H9 (cell line): Measurements from ENCODE around the gene GPR135. TPM values are rescaled to one million over a fixed set of nuclear protein-coding genes. Genes with fewer than 3 reads are reported as not detected.

Source experiments
- DNase-seq: peaks from one replicate; pipeline ENCODE4 v3.0.0-alpha.2; 2017
- H2AFZ ChIP-seq: one replicate; pipeline ENCODE4 v1.6.1; 2013; ENCODE audit warnings: mild to moderate bottlenecking, low read length, control low read depth, moderate library complexity
- H2AK5ac ChIP-seq: 2 replicates; pipeline ENCODE4 v1.6.1; 2013; ENCODE audit warnings: low read length, control low read depth, mixed read lengths; ENCODE audit not compliant: insufficient read length
- H2BK120ac ChIP-seq: one replicate; pipeline ENCODE4 v1.6.1; 2013; ENCODE audit warnings: low read depth, mild to moderate bottlenecking, low read length, control low read depth, inconsistent platforms; ENCODE audit not compliant: poor library complexity, severe bottlenecking
- H2BK12ac ChIP-seq: 2 replicates; pipeline ENCODE4 v1.6.1; 2013; ENCODE audit warnings: low read length, control low read depth, mixed read lengths, low read depth; ENCODE audit not compliant: insufficient read length
- H2BK15ac ChIP-seq: 2 replicates; pipeline ENCODE4 v1.6.1; 2013; ENCODE audit warnings: low read depth, low read length, control low read depth
- H2BK20ac ChIP-seq: one replicate; pipeline ENCODE4 v1.6.1; 2013; ENCODE audit warnings: low read depth, mild to moderate bottlenecking, low read length, control low read depth, inconsistent platforms; ENCODE audit not compliant: poor library complexity, severe bottlenecking
- H2BK5ac ChIP-seq: 2 replicates; pipeline ENCODE4 v1.6.1; 2013; ENCODE audit warnings: low read length, control low read depth, mixed read lengths; ENCODE audit not compliant: insufficient read length
- H3K14ac ChIP-seq: 2 replicates; pipeline ENCODE4 v1.6.1; 2013; ENCODE audit warnings: low read length, control low read depth; ENCODE audit not compliant: insufficient read depth
- H3K18ac ChIP-seq: 2 replicates; pipeline ENCODE4 v1.6.1; 2013; ENCODE audit warnings: low read depth, mild to moderate bottlenecking, mixed read lengths, low read length, control low read depth; ENCODE audit not compliant: insufficient read length
- H3K23ac ChIP-seq: 2 replicates; pipeline ENCODE4 v1.6.1; 2013; ENCODE audit warnings: low read length, control low read depth, mixed read lengths, low read depth; ENCODE audit not compliant: insufficient read length
- H3K23me2 ChIP-seq: 2 replicates; pipeline ENCODE4 v1.6.1; 2013; ENCODE audit warnings: low read depth, mild to moderate bottlenecking, mixed read lengths, low read length, control low read depth; ENCODE audit not compliant: insufficient read length, poor library complexity, severe bottlenecking
- H3K27ac ChIP-seq: 2 replicates; pipeline ENCODE4 v1.5.1; 2013; ENCODE audit warnings: low read length, control low read depth, mixed read lengths, low read depth; ENCODE audit not compliant: insufficient read length
- H3K27me3 ChIP-seq: 2 replicates; pipeline ENCODE4 v1.6.1; 2013; ENCODE audit warnings: low read length, control low read depth, inconsistent platforms; ENCODE audit not compliant: insufficient read depth
- H3K4ac ChIP-seq: 2 replicates; pipeline ENCODE4 v1.6.1; 2013; ENCODE audit warnings: low read depth, mild to moderate bottlenecking, control low read depth, inconsistent platforms, low read length, moderate library complexity
- H3K4me1 ChIP-seq: 2 replicates; pipeline ENCODE4 v1.6.1; 2013; ENCODE audit warnings: low read length, control low read depth, inconsistent platforms; ENCODE audit not compliant: insufficient read depth
- H3K4me2 ChIP-seq: 2 replicates; pipeline ENCODE4 v1.6.1; 2013; ENCODE audit warnings: low read length, control low read depth, mixed read lengths; ENCODE audit not compliant: insufficient read length, insufficient read depth
- H3K56ac ChIP-seq: 2 replicates; pipeline ENCODE4 v1.6.1; 2013; ENCODE audit warnings: low read depth, mild to moderate bottlenecking, mixed read lengths, low read length, control low read depth; ENCODE audit not compliant: insufficient read length
- H3K79me1 ChIP-seq: 2 replicates; pipeline ENCODE4 v1.6.1; 2013; ENCODE audit warnings: low read depth, mild to moderate bottlenecking, moderate library complexity, low read length, control low read depth, inconsistent platforms; ENCODE audit not compliant: insufficient read depth, poor library complexity, severe bottlenecking
- H3K79me2 ChIP-seq: 2 replicates; pipeline ENCODE4 v1.6.1; 2013; ENCODE audit warnings: low read length, control low read depth, inconsistent platforms; ENCODE audit not compliant: insufficient read depth
- H3K9ac ChIP-seq: 2 replicates; pipeline ENCODE4 v1.6.1; 2013; ENCODE audit warnings: low read length, control low read depth, mixed read lengths; ENCODE audit not compliant: insufficient read length; ENCODE audit errors: extremely low read depth
- H3K9me3 ChIP-seq: one replicate; pipeline ENCODE4 v1.6.1; 2013; ENCODE audit warnings: low read depth, low read length, inconsistent platforms; ENCODE audit not compliant: control insufficient read depth
- H3T11ph ChIP-seq: one replicate; pipeline ENCODE4 v1.6.1; 2013; ENCODE audit warnings: mild to moderate bottlenecking, low read length, control low read depth, inconsistent platforms
- H4K20me1 ChIP-seq: one replicate; pipeline ENCODE4 v1.6.1; 2013; ENCODE audit not compliant: control insufficient read depth, insufficient read length, insufficient read depth
- H4K5ac ChIP-seq: 2 replicates; pipeline ENCODE4 v1.6.1; 2013; ENCODE audit warnings: low read depth, mild to moderate bottlenecking, mixed read lengths, low read length, control low read depth; ENCODE audit not compliant: insufficient read length
- H4K8ac ChIP-seq: replicated peaks from 2 replicates; pipeline ENCODE4 v1.6.1; 2013; ENCODE audit warnings: low read length, control low read depth, mixed read lengths, low read depth; ENCODE audit not compliant: insufficient read length
- H4K91ac ChIP-seq: 2 replicates; pipeline ENCODE4 v1.6.1; 2013; ENCODE audit warnings: low read depth, mild to moderate bottlenecking, moderate library complexity, mixed read lengths, low read length, control low read depth; ENCODE audit not compliant: insufficient read length
- H3K27ac Mint-ChIP-seq, 3 experiments: 2 replicates in 2 of 3; 3 replicates in 1 of 3; pipeline ENCODE4 v1.8.0; 2020 to 2021; ENCODE audit warnings: mixed read lengths in 3 of 3, mild to moderate bottlenecking in 1 of 3, moderate library complexity in 1 of 3
- H3K27me3 Mint-ChIP-seq: 2 replicates; pipeline ENCODE4 v1.8.0; 2021; ENCODE audit warnings: low read depth, mild to moderate bottlenecking, moderate library complexity, mixed read lengths
- H3K36me3 Mint-ChIP-seq, 3 experiments: 2 replicates in 2 of 3; 3 replicates in 1 of 3; pipeline ENCODE4 v1.8.0; 2020 to 2021; ENCODE audit warnings: low read depth in 3 of 3, mixed read lengths in 3 of 3; ENCODE audit not compliant: insufficient read depth in 1 of 3
- H3K4me1 Mint-ChIP-seq, 2 experiments: 2 replicates each; pipeline ENCODE4 v1.8.0; 2020; ENCODE audit warnings: mixed read lengths in 2 of 2
- H3K4me3 Mint-ChIP-seq, 2 experiments: 2 replicates in 1 of 2; 3 replicates in 1 of 2; pipeline ENCODE4 v1.8.0; 2020 to 2021; ENCODE audit warnings: mild to moderate bottlenecking in 2 of 2, mixed read lengths in 2 of 2, moderate library complexity in 1 of 2
- H3K9me3 Mint-ChIP-seq, 2 experiments: 2 replicates in 1 of 2; 3 replicates in 1 of 2; pipeline ENCODE4 v1.8.0; 2020; ENCODE audit warnings: mild to moderate bottlenecking in 2 of 2, mixed read lengths in 2 of 2, moderate library complexity in 1 of 2
- CTCF ChIP-seq: fragments of 200-600 bp; sonication (generic); conservative IDR thresholded peaks from 3 replicates; pipeline ENCODE4 v1.8.0; 2021; ENCODE audit warnings: antibody characterized with exemption, mild to moderate bottlenecking
- WGBS: extraction: QIAGEN DNeasy Blood & Tissue Kit; methylation state at CpG from one replicate; pipeline ENCODE4 v1.1.7; 2013; ENCODE audit warnings: missing lambda C conversion rate, low lambda C conversion rate, mixed read lengths; ENCODE audit not compliant: insufficient read length; ENCODE audit errors: extremely low coverage; 5-methylcytosine and 5-hydroxymethylcytosine counted together
- total RNA-seq: library from RNA; stranded (reverse); gene quantifications from 2 replicates; pipeline ENCODE4 v1.2.1, GENCODE V29; 2021

Gene GPR135
- total RNA-seq, 1 experiment from 2014 or later, result 1.9 TPM

- no peaks in the 10 kb centered on the region for H3K23me2 ChIP-seq
- H3K4me2 ChIP-seq, result no peak overlapping the region
- no peak overlapping the region for H4K91ac ChIP-seq
- no peak for TF ChIP-seq CTCF
- H3K79me1 ChIP-seq, result no peaks in the 10 kb centered on the region
- no peaks in the 10 kb centered on the region for H3K9me3 ChIP-seq
- Mint-ChIP-seq H3K27me3 (peaks cover 3% of the 10 kb centered on the region; the same call in 1 of the 2 replicates), H3K4me1 (peaks cover 17 to 18% of the 10 kb centered on the region in 2 experiments), H3K4me3 (no peak overlapping the region), H3K36me3 (peaks cover 3 to 23% (median 15%) of the 10 kb centered on the region in 3 experiments), H3K27ac (no peak overlapping the region), H3K9me3 (peaks cover 13 to 23% of the 10 kb centered on the region in 2 experiments)
- no peaks in the 10 kb centered on the region for H3K4me1 ChIP-seq
- H3K23ac ChIP-seq, result no peak overlapping the region
- H3K14ac ChIP-seq, result no peak overlapping the region
- H3K4ac ChIP-seq, result no peak overlapping the region
- H3K56ac ChIP-seq, result no peak overlapping the region
- no peak overlapping the region for H2BK120ac ChIP-seq
- no peak overlapping the region for H2AFZ ChIP-seq
- no peak overlapping the region for H2BK20ac ChIP-seq
- H3K18ac ChIP-seq, result no peak overlapping the region
- no peak overlapping the region for H4K8ac ChIP-seq
- no peak overlapping the region for H4K5ac ChIP-seq
- WGBS, result no CpG with 5 or more reads among the region's 2 CpGs
- no peaks in the 10 kb centered on the region for H4K20me1 ChIP-seq
- no peak overlapping the region for H2BK5ac ChIP-seq
- DNase-seq, result no peak
- no peak overlapping the region for H2BK12ac ChIP-seq
- no peaks in the 10 kb centered on the region for H3K27me3 ChIP-seq
- H3K9ac ChIP-seq, result no peak overlapping the region
- H2AK5ac ChIP-seq, result no peak overlapping the region
- H3K79me2 ChIP-seq, result no peaks in the 10 kb centered on the region
- H3T11ph ChIP-seq, result no peak overlapping the region
- no peak overlapping the region for H2BK15ac ChIP-seq
- no peak overlapping the region for H3K27ac ChIP-seq
Measured at GRCh38 chr14:59510001-59510400, 44.8 kb upstream of the GPR135 start.
